CD4-positive, alpha-beta T cell treated with Interferon gamma for 1 hour (primary cell): ENCODE results near the gene SELENOW.

Experiments
- DNase-seq: peaks from one replicate; pipeline ENCODE4 v3.0.0-alpha.2; 2020

SELENOW gene

GRCh38 chr19:47826800-47827199 lies 48.3 kb downstream of the SELENOW start:
- DNase-seq, result no peak

DNA sequence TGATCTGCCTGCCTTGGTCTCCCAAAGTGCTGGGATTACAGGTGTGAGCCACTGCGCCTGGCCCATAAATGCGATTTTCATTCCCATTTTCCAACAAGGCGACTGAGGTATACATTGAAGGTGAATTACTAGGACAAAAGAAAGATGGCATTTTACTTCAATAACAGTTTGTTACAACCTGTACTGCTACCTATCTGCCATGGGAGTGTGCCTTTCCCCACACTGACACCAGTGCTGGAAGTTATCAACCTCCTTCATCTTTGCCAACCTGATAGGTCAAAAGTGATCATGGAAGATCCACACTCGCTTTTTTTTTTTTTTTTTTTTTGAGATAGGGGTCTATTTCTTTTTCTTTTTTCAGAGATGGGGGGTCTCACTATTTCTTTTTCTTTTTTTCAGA lies 54.2 kb downstream of the SELENOW start:
- DNase-seq, result no peak
